Measurements from ENCODE around the gene AIF1L.
"Not testable (repeated sequence)": the region's sequence is repeated elsewhere in the genome, so short reads cannot be mapped to it uniquely, and the experiment has no call there.

AIF1L gene

GRCh38 chr9:131098391-131099101 lies 2.2 kb downstream of the AIF1L start:
- DNase-seq (ENCODE audit: low spot score): no peak
- TF ChIP-seq CTCF (IDR thresholded peaks at IDR 0.05; ENCODE audit: borderline replicate concordance, control extremely low read depth, extremely low read depth, insufficient read depth, missing control alignments): no peak
- in situ Hi-C loops (cut with MboI; ENCODE audit: low sequenced_read_pairs, unreplicated experiment): no loop called here

GRCh38 chr9:131099102-131099606 lies 2.8 kb downstream of the AIF1L start:
- TF ChIP-seq CTCF (IDR thresholded peaks at IDR 0.05; ENCODE audit: borderline replicate concordance, control extremely low read depth, extremely low read depth, insufficient read depth, missing control alignments): no peak
- in situ Hi-C loops (cut with MboI; ENCODE audit: low sequenced_read_pairs, unreplicated experiment): no loop called here
- DNase-seq (ENCODE audit: low spot score): no peak

- DNase-seq (ENCODE audit: low spot score); in situ Hi-C loops (cut with MboI; ENCODE audit: low sequenced_read_pairs, unreplicated experiment): not testable (repeated sequence)
These were observed 3.5 kb downstream of the AIF1L start for GRCh38 chr9:131099845-131100244.

GRCh38 chr9:131100445-131100844 lies 4.1 kb downstream of the AIF1L start:
- in situ Hi-C loops (cut with MboI; ENCODE audit: low sequenced_read_pairs, unreplicated experiment): no loop called here
- no peak for DNase-seq (ENCODE audit: low spot score)
- TF ChIP-seq CTCF (IDR thresholded peaks at IDR 0.05; ENCODE audit: borderline replicate concordance, control extremely low read depth, extremely low read depth, insufficient read depth, missing control alignments): no peak

- DNase-seq (ENCODE audit: low spot score): no peak
- in situ Hi-C loops (cut with MboI; ENCODE audit: low sequenced_read_pairs, unreplicated experiment): no loop called here
- no peak for TF ChIP-seq CTCF (IDR thresholded peaks at IDR 0.05; ENCODE audit: borderline replicate concordance, control extremely low read depth, extremely low read depth, insufficient read depth, missing control alignments)
These were observed 5.1 kb downstream of the AIF1L start for GRCh38 chr9:131101207-131101964.

- TF ChIP-seq CTCF (IDR thresholded peaks at IDR 0.05; ENCODE audit: borderline replicate concordance, control extremely low read depth, extremely low read depth, insufficient read depth, missing control alignments): no peak
- in situ Hi-C loops (cut with MboI; ENCODE audit: low sequenced_read_pairs, unreplicated experiment): no loop called here
- DNase-seq (ENCODE audit: low spot score): no peak
These were observed 6.7 kb downstream of the AIF1L start for GRCh38 chr9:131103024-131103423.

GRCh38 chr9:131103535-131103934 lies 7.2 kb downstream of the AIF1L start:
- DNase-seq (ENCODE audit: low spot score): no peak
- no peak for TF ChIP-seq CTCF (IDR thresholded peaks at IDR 0.05; ENCODE audit: borderline replicate concordance, control extremely low read depth, extremely low read depth, insufficient read depth, missing control alignments)
- in situ Hi-C loops (cut with MboI; ENCODE audit: low sequenced_read_pairs, unreplicated experiment): no loop called here

Data from GM13976 (cell line).